B cell (primary cell): Measurements from ENCODE around the gene ZNF532. TPM values are rescaled to one million over a fixed set of nuclear protein-coding genes. Genes with fewer than 3 reads are reported as not detected.

Experiments
- ATAC-seq: fragments of 200-7000 bp; cut with Tn5 transposase; one replicate; pipeline ENCODE4 v1.10.0; 2021; ENCODE audit warnings: low read depth, mild to moderate bottlenecking, moderate number of reproducible peaks, moderate library complexity
- CTCF ChIA-PET: fragments of 350-600 bp; sonication (Branson Sonifier 250); formaldehyde crosslinking; loops from one replicate; lab custom pipeline; 2021; ENCODE audit warnings: antibody characterized with exemption, inconsistent platforms; lab: Charles Lee
- POLR2A ChIA-PET: fragments of 350-600 bp; sonication (Branson Sonifier 250); formaldehyde crosslinking; loops from one replicate; lab custom pipeline; 2021; ENCODE audit warnings: antibody characterized with exemption; lab: Charles Lee
- DNase-seq: peaks from one replicate; pipeline ENCODE4 v3.0.0; 2013
- H2AFZ ChIP-seq: 2 replicates; pipeline ENCODE4 v1.6.1; 2012; ENCODE audit warnings: mild to moderate bottlenecking, low read depth, low read length; ENCODE audit not compliant: insufficient read depth, poor library complexity, severe bottlenecking
- H3K27ac ChIP-seq, 2 donors: 1 replicate in 1 of 2; 2 replicates in 1 of 2; pipeline ENCODE4 v1.5.1; 2012 to 2013; ENCODE audit warnings: low read length in 2 of 2, mild to moderate bottlenecking in 2 of 2, moderate library complexity in 1 of 2
- H3K27me3 ChIP-seq, 4 experiments: fragments of 200-600 bp in 1 of 4; sonication (generic) in 1 of 4; replicated peaks in 1 of 4; 1 replicate in 2 of 4; 2 replicates in 2 of 4; pipeline versions ENCODE4 v1.6.1 to v1.7.0; 2013 to 2016; ENCODE audit warnings: low read length in 3 of 4, mild to moderate bottlenecking in 2 of 4, mixed read lengths in 1 of 4, moderate library complexity in 1 of 4; ENCODE audit not compliant: insufficient read depth in 4 of 4, control insufficient read depth in 3 of 4; ENCODE audit errors: control extremely low read depth in 1 of 4
- H3K36me3 ChIP-seq, 2 experiments: replicated peaks in 1 of 2; 1 replicate in 1 of 2; 2 replicates in 1 of 2; pipeline versions ENCODE4 v1.6.1 to v1.7.1; 2013; ENCODE audit warnings: low read length in 1 of 2; ENCODE audit not compliant: insufficient read depth in 2 of 2, control insufficient read depth in 1 of 2; ENCODE audit errors: control extremely low read depth in 1 of 2, extremely low read depth in 1 of 2
- H3K4me1 ChIP-seq, 2 donors: fragments of 200-600 bp in 1 of 2; sonication (generic) in 1 of 2; 1 replicate in 1 of 2; 2 replicates in 1 of 2; pipeline versions ENCODE4 v1.5.1 to v1.6.1; 2013 to 2017; ENCODE audit warnings: low read length in 2 of 2; ENCODE audit not compliant: control insufficient read depth in 2 of 2, insufficient read depth in 2 of 2
- H3K4me2 ChIP-seq: replicated peaks from 2 replicates; pipeline ENCODE3; 2012; ENCODE audit warnings: mild to moderate bottlenecking, low read depth, low read length; ENCODE audit not compliant: poor library complexity, severe bottlenecking
- H3K4me3 ChIP-seq, 5 experiments: fragments of 200-600 bp in 1 of 5; sonication (generic) in 1 of 5; 1 replicate in 3 of 5; 2 replicates in 2 of 5; pipeline versions ENCODE4 v1.5.1 to v1.7.0; 2011 to 2016; ENCODE audit warnings: low read length in 4 of 5, mild to moderate bottlenecking in 4 of 5, low read depth in 2 of 5, control low read depth in 1 of 5, moderate library complexity in 1 of 5; ENCODE audit not compliant: insufficient read depth in 1 of 5; ENCODE audit errors: control extremely low read depth in 1 of 5, extremely low read depth in 1 of 5
- H3K79me2 ChIP-seq: fragments of 200-600 bp; sonication (generic); one replicate; pipeline ENCODE4 v1.6.0; 2016; ENCODE audit warnings: low read length; ENCODE audit not compliant: control insufficient read depth, insufficient read depth
- H3K9ac ChIP-seq: fragments of 200-600 bp; sonication (generic); 2 replicates; pipeline ENCODE4 v1.6.1; 2017; ENCODE audit warnings: mild to moderate bottlenecking, low read length, moderate library complexity
- H3K9me3 ChIP-seq, 3 donors: one replicate each; pipeline versions ENCODE4 v1.6.1 to v1.7.1; 2013; ENCODE audit warnings: low read length in 2 of 3; ENCODE audit not compliant: control insufficient read depth in 2 of 3, insufficient read depth in 1 of 3; ENCODE audit errors: control extremely low read depth in 1 of 3
- H4K20me1 ChIP-seq: 2 replicates; pipeline ENCODE4 v1.6.0; 2012; ENCODE audit warnings: mild to moderate bottlenecking, low read length; ENCODE audit not compliant: insufficient read depth, control insufficient read depth, poor library complexity, severe bottlenecking
- H3K27ac Mint-ChIP-seq: one replicate; pipeline ENCODE4 v1.8.0; 2021; ENCODE audit warnings: mixed read lengths
- H3K27me3 Mint-ChIP-seq: one replicate; pipeline ENCODE4 v1.8.0; 2021; ENCODE audit warnings: mixed read lengths
- H3K4me1 Mint-ChIP-seq: one replicate; pipeline ENCODE4 v1.8.0; 2021; ENCODE audit warnings: mixed read lengths
- H3K4me3 Mint-ChIP-seq: one replicate; pipeline ENCODE4 v1.8.0; 2021; ENCODE audit warnings: mixed read lengths
- H3K9me3 Mint-ChIP-seq: one replicate; pipeline ENCODE4 v1.8.0; 2022; ENCODE audit warnings: mixed read lengths; ENCODE audit not compliant: insufficient read depth
- CTCF ChIP-seq: fragments of 200-600 bp; IDR thresholded peaks from one replicate; pipeline ENCODE4 v1.8.0; 2022; ENCODE audit warnings: antibody characterized with exemption, mild to moderate bottlenecking
- EZH2 ChIP-seq: IDR thresholded peaks from 2 replicates; pipeline ENCODE4 v1.6.1; 2012; ENCODE audit warnings: borderline replicate concordance, low read depth, mild to moderate bottlenecking, moderate library complexity, low read length; ENCODE audit not compliant: insufficient read depth, poor library complexity, severe bottlenecking
- WGBS: methylation state at CpG from one replicate; pipeline ENCODE4 v1.1.5; 2013; ENCODE audit warnings: missing lambda C conversion rate; ENCODE audit not compliant: insufficient coverage; 5-methylcytosine and 5-hydroxymethylcytosine counted together
- intact Hi-C: fragments of 100-400 bp; cut with micrococcal nuclease; formaldehyde crosslinking; loops from one replicate; pipeline ENCODE4 v1.10.0; 2022
- polyA plus RNA-seq: library from polyadenylated mRNA; depleted of rRNA; stranded (reverse); fragments of >200 nt; gene quantifications from 2 replicates; pipeline ENCODE4 v1.2.3, GENCODE V29; 2012
- total RNA-seq, 2 donors: library from RNA; stranded (reverse); fragments of 120-200 nt in 1 of 2; gene quantifications; 1 replicate in 1 of 2; 2 replicates in 1 of 2; pipeline versions ENCODE4 v1.2.3 to v1.2.4, GENCODE V29; 2013 to 2022

The ZNF532 gene
- total and polyA plus RNA-seq, 2 donors (not counting 1 experiment from before 2014, with no cell fraction given) = 58.2 to 104 TPM

GRCh38 chr18:58896734-58897508 lies 32.2 kb downstream of the ZNF532 start:
- H3K9me3 Mint-ChIP-seq = no peaks in the 10 kb centered on the region
- peaks cover 0 to 4% of the 10 kb centered on the region in 2 experiments for H3K36me3 ChIP-seq
- peaks cover 0 to 4% (median 0%) of the 10 kb centered on the region in 3 donors for H3K9me3 ChIP-seq
- peak overlapping the region; percentile 86 for H3K27ac Mint-ChIP-seq
- no peak for TF ChIP-seq EZH2
- no peak for TF ChIP-seq CTCF
- H3K4me2 ChIP-seq = peak overlapping the region; percentile 75
- H3K4me1 Mint-ChIP-seq = peaks cover 73% of the 10 kb centered on the region
- H3K27me3 Mint-ChIP-seq = no peaks in the 10 kb centered on the region
- H3K79me2 ChIP-seq = peaks cover 78% of the 10 kb centered on the region
- 31% methylated on average over 4 of the region's 8 CpGs for WGBS
- H3K4me3 Mint-ChIP-seq = peak overlapping the region; percentile 79
- peaks cover 58 to 64% of the 10 kb centered on the region in 2 donors for H3K4me1 ChIP-seq
- H3K4me3 ChIP-seq = peak overlapping the region in 4 of 5 experiments; percentile 31 to 58 (median 50)
- peak; percentile 31 for ATAC-seq
- H3K27ac ChIP-seq = peak overlapping the region; percentile 70 to 86
- H2AFZ ChIP-seq = peak overlapping the region; percentile 50
- peaks cover 5% of the 10 kb centered on the region for H4K20me1 ChIP-seq
- H3K27me3 ChIP-seq = no peaks in the 10 kb centered on the region
- ChIA-PET CTCF (interaction anchor here (0.7 to 2.6 kb wide), 10 partner anchors 15 to 161 kb away, joined by 3 to 8 read pairs (median 4); no protein-coding TSS in a partner anchor), POLR2A (interaction anchor here (0.8 to 1.2 kb wide), 3 partner anchors 9 to 68 kb away, joined by 3 to 7 read pairs (median 5); no protein-coding TSS in a partner anchor)
- intact Hi-C loops = loop anchor here (1.0 to 5.0 kb wide), 6 partner anchors 10 to 160 kb away; partner anchors contain the start of gene ZNF532
- H3K9ac ChIP-seq = peak overlapping the region; percentile 66
- DNase-seq = peak; percentile 36
